Activated CD8-positive, alpha-beta T cell treated with anti-CD3 and anti-CD28 coated beads for 36 hours (primary cell): ENCODE results near the gene DNPEP. TPM values are rescaled to one million over a fixed set of nuclear protein-coding genes. Genes with fewer than 3 reads are reported as not detected.

Source experiments
- ATAC-seq: fragments of 200-7000 bp; cut with Tn5 transposase; one replicate; pipeline ENCODE4 v1.10.0; 2021; ENCODE audit warnings: mild to moderate bottlenecking, moderate library complexity
- CTCF ChIA-PET: fragments of 350-600 bp; sonication (Branson Sonifier 250); formaldehyde crosslinking; loops from one replicate; lab custom pipeline; 2021; ENCODE audit warnings: antibody characterized with exemption; lab: Charles Lee
- POLR2A ChIA-PET: fragments of 350-600 bp; sonication (Branson Sonifier 250); formaldehyde crosslinking; loops from one replicate; lab custom pipeline; 2021; ENCODE audit warnings: antibody characterized with exemption; lab: Charles Lee
- DNase-seq: peaks from one replicate; pipeline ENCODE4 v3.0.0-alpha.2; 2020
- H3K27ac Mint-ChIP-seq: one replicate; pipeline ENCODE4 v1.8.0; 2021; ENCODE audit warnings: mild to moderate bottlenecking, mixed read lengths
- H3K27me3 Mint-ChIP-seq: one replicate; pipeline ENCODE4 v1.8.0; 2021; ENCODE audit warnings: mixed read lengths
- H3K36me3 Mint-ChIP-seq: one replicate; pipeline ENCODE4 v1.8.0; 2021; ENCODE audit warnings: low read depth, mixed read lengths
- H3K4me1 Mint-ChIP-seq: one replicate; pipeline ENCODE4 v1.8.0; 2021; ENCODE audit warnings: low read depth, mixed read lengths
- H3K4me3 Mint-ChIP-seq: one replicate; pipeline ENCODE4 v1.8.0; 2021; ENCODE audit warnings: mild to moderate bottlenecking, moderate library complexity, mixed read lengths
- H3K9me3 Mint-ChIP-seq: one replicate; pipeline ENCODE4 v1.8.0; 2021; ENCODE audit warnings: mixed read lengths
- CTCF ChIP-seq: fragments of 200-600 bp; IDR thresholded peaks from one replicate; pipeline ENCODE4 v1.8.0; 2022; ENCODE audit warnings: antibody characterized with exemption, mild to moderate bottlenecking
- intact Hi-C: fragments of 100-400 bp; cut with micrococcal nuclease; formaldehyde crosslinking; loops from one replicate; pipeline ENCODE4 v1.10.0; 2022
- total RNA-seq, 2 experiments: library from RNA; stranded (reverse); gene quantifications; one replicate each; pipeline ENCODE4 v1.2.3, GENCODE V29; 2021

DNPEP gene
- total RNA-seq, 2 experiments from 2014 or later: 112 to 113 TPM

- DNase-seq (no peak), ATAC-seq (no peak)
- no peaks in the 10 kb centered on the region for H3K27me3 Mint-ChIP-seq
- ChIA-PET POLR2A (interaction anchor here (1.0 to 1.5 kb wide), 5 partner anchors 8 to 240 kb away, joined by 3 to 11 read pairs (median 4); partner anchors contain the start of gene ABCB6), CTCF (interaction anchor here (0.7 to 7.9 kb wide), 7 partner anchors 16 to 510 kb away, joined by 3 to 84 read pairs (median 6); partner anchors contain the start of genes DNAJB2 and GMPPA)
- no peak for TF ChIP-seq CTCF
- H3K27ac Mint-ChIP-seq: peak overlapping the region; percentile 97
- peaks cover 38% of the 10 kb centered on the region for H3K36me3 Mint-ChIP-seq
- peaks cover 2% of the 10 kb centered on the region for H3K9me3 Mint-ChIP-seq
- intact Hi-C loops: no loop called here
- H3K4me1 Mint-ChIP-seq: peaks cover 21% of the 10 kb centered on the region
- peak overlapping the region; percentile 98 for H3K4me3 Mint-ChIP-seq
Observed at GRCh38 chr2:219386532-219387280, 1.0 kb downstream of the DNPEP start.

GRCh38 chr2:219385958-219386520 is 1.7 kb downstream of the DNPEP start:
- Mint-ChIP-seq H3K36me3 (peaks cover 45% of the 10 kb centered on the region), H3K4me1 (peaks cover 21% of the 10 kb centered on the region), H3K27ac (peak overlapping the region; percentile 25), H3K4me3 (peak overlapping the region; percentile 98), H3K9me3 (peaks cover 2% of the 10 kb centered on the region), H3K27me3 (no peaks in the 10 kb centered on the region)
- ATAC-seq (no peak), DNase-seq (no peak)
- POLR2A ChIA-PET: no interaction called here
- no peak for TF ChIP-seq CTCF
- intact Hi-C loops: no loop called here
- CTCF ChIA-PET: interaction anchor here (2.0 to 7.9 kb wide), 3 partner anchors 17 to 509 kb away, joined by 6 to 84 read pairs (median 13); no protein-coding TSS in a partner anchor

DNA sequence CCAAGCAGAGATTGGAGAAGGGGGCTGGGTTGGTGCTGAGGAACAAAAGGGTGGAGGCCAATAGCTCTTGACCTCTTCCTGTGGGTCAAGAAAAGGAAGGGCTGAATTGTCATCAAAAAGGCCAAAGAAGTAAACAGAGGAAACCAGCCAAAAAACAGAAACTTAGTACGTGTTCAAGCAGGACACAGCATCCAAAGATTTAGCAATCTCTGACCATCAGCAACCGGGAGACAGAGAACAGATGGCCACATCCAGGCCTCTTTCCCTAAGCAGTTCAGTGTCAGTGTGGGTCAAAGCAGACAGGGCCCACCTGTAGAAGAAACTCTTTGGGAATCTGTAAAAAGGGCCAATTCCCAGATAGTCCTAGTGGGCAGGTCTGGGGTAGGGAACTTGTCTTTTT is 2.9 kb downstream of the DNPEP start:
- peaks cover 51% of the 10 kb centered on the region for H3K36me3 Mint-ChIP-seq
- intact Hi-C loops: no loop called here
- POLR2A ChIA-PET: no interaction called here
- no peak for TF ChIP-seq CTCF
- CTCF ChIA-PET: no interaction called here
- no peak for ATAC-seq
- H3K9me3 Mint-ChIP-seq: no peaks in the 10 kb centered on the region
- peaks cover 21% of the 10 kb centered on the region for H3K4me1 Mint-ChIP-seq
- peak overlapping the region; percentile 35 for H3K27ac Mint-ChIP-seq
- H3K4me3 Mint-ChIP-seq: no peak overlapping the region
- H3K27me3 Mint-ChIP-seq: no peaks in the 10 kb centered on the region
- DNase-seq: no peak

DNA sequence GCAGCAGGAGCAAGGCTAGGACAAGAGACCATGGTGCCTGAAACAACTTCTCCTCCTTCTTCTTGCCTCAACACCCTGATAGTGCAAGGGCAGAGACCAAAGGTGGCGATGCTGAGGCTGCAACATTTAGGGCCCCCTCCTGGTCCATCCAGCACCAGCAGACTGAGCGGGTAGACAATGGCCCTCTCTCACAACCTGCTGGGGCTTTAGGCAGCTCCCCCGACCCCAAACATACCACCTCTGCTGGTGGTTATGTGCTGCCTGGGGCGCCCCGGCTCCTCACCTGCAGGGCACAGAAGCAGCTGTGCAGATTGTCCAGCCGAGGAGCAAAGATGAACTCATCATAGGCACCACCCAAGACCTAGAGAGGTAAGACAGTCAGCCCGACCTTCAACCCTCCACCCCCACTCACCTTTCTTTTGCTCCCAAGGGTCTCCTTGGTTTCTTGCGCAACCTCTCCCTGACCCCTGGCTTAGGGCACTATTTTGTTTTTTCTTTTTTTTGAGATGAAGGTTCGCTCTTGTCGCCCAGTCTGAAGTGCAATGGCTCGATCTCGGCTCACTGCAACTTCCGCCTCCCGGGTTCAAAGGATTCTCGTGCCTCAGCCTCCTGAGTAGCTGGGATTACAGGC is 3.5 kb downstream of the DNPEP start:
- Mint-ChIP-seq H3K27ac (no peak overlapping the region), H3K4me3 (no peak overlapping the region), H3K9me3 (no peaks in the 10 kb centered on the region), H3K27me3 (no peaks in the 10 kb centered on the region), H3K36me3 (peaks cover 51% of the 10 kb centered on the region), H3K4me1 (peaks cover 20% of the 10 kb centered on the region)
- CTCF ChIA-PET: no interaction called here
- no peak for ATAC-seq
- intact Hi-C loops: no loop called here
- DNase-seq: no peak
- TF ChIP-seq CTCF: no peak
- POLR2A ChIA-PET: interaction anchor here (1.2 kb wide), 1 partner anchor 18 kb away, joined by 3 read pairs; no protein-coding TSS in a partner anchor
